HG02571 (cell line): ENCODE data around the gene EMID1.
A peak's percentile ranks its signal among the peaks of the same experiment; 100 is the strongest.

Source experiments
- ATAC-seq: cut with Tn5 transposase; IDR thresholded peaks from one replicate; pipeline ENCODE4 v1.9.1; 2021; ENCODE audit warnings: mild to moderate bottlenecking, moderate library complexity; ENCODE audit not compliant: unreplicated experiment

EMID1 gene

GRCh38 chr22:29205594-29206371, at the start of gene EMID1:
EMID1 (plus strand) TSS chr22:29205896; CDS start chr22:29206039, 143 bp downstream.
- no peak for ATAC-seq

GRCh38 chr22:29155966-29156365, 49.7 kb upstream of the EMID1 start:
- ATAC-seq = no peak

- no peak for ATAC-seq
Measured at GRCh38 chr22:29156507-29156906, 49.2 kb upstream of the EMID1 start.

- ATAC-seq = no peak
Measured at GRCh38 chr22:29157759-29158535, 47.7 kb upstream of the EMID1 start.

GRCh38 chr22:29158546-29158945, 47.1 kb upstream of the EMID1 start:
- no peak for ATAC-seq

GRCh38 chr22:29163808-29164207, 41.9 kb upstream of the EMID1 start:
- no peak for ATAC-seq

- no peak for ATAC-seq
Measured at GRCh38 chr22:29165321-29166060, 40.2 kb upstream of the EMID1 start.

GRCh38 chr22:29166180-29166579, 39.5 kb upstream of the EMID1 start:
- no peak for ATAC-seq

- peak; percentile 85 for ATAC-seq
Measured at GRCh38 chr22:29167032-29167911, 38.4 kb upstream of the EMID1 start.

GRCh38 chr22:29171721-29172120, 34.0 kb upstream of the EMID1 start:
- no peak for ATAC-seq

GRCh38 chr22:29172216-29172615, 33.5 kb upstream of the EMID1 start:
- no peak for ATAC-seq

GRCh38 chr22:29175312-29175835, 30.3 kb upstream of the EMID1 start:
- no peak for ATAC-seq

GRCh38 chr22:29183971-29184848, 21.5 kb upstream of the EMID1 start:
- no peak for ATAC-seq

GRCh38 chr22:29184849-29185490, 20.7 kb upstream of the EMID1 start:
- no peak for ATAC-seq

- ATAC-seq = no peak
Measured at GRCh38 chr22:29186302-29186701, 19.4 kb upstream of the EMID1 start.

- no peak for ATAC-seq
Measured at GRCh38 chr22:29187831-29188230, 17.9 kb upstream of the EMID1 start.

- no peak for ATAC-seq
Measured at GRCh38 chr22:29190051-29190450, 15.6 kb upstream of the EMID1 start.

- ATAC-seq = no peak
Measured at GRCh38 chr22:29190918-29191317, 14.8 kb upstream of the EMID1 start.

GRCh38 chr22:29193021-29193420, 12.7 kb upstream of the EMID1 start:
- ATAC-seq = no peak
